Sciatic nerve (tissue), 2 donors: Measurements from ENCODE around the gene ZDHHC17. TPM values are rescaled to one million over a fixed set of nuclear protein-coding genes. Genes with fewer than 3 reads are reported as not detected.
"Not testable (repeated sequence)": the region's sequence is repeated elsewhere in the genome, so short reads cannot be mapped to it uniquely, and the experiment has no call there.

ENCODE experiments used
- ATAC-seq: fragments of 200-7000 bp; cut with Tn5 transposase; one replicate; pipeline ENCODE4 v1.9.1; 2020; ENCODE audit warnings: mild to moderate bottlenecking, moderate library complexity
- DNase-seq: peaks from one replicate; pipeline ENCODE4 v3.0.0-alpha.2; 2020; ENCODE audit warnings: low spot score
- intact Hi-C: fragments of 100-400 bp; cut with DNase I; formaldehyde crosslinking; loops from one replicate; pipeline ENCODE4 v1.14.2; 2022
- total RNA-seq: library from RNA; stranded (reverse); fragmentation: NEBNext Ultra II Directional; extraction: Animal tissue kit (Norgen Biotek cat#: 25700); gene quantifications from one replicate; pipeline ENCODE4 v1.2.1, GENCODE V29; 2021
- donor health status: DM: no; HTN: no; CAD: no.
- donor health status: DM: no; HTN: no; CAD: no.

Gene ZDHHC17
- 67.3 TPM for total RNA-seq

- ATAC-seq (peak; percentile 97), DNase-seq (peak; percentile 95)
- intact Hi-C loops: no loop called here
Observed at GRCh38 chr12:76763746-76764675, at the start of gene ZDHHC17. TSS of gene ZDHHC17 (plus strand) at chr12:76764115. CDS start at chr12:76764237, 122 bp downstream.

DNA sequence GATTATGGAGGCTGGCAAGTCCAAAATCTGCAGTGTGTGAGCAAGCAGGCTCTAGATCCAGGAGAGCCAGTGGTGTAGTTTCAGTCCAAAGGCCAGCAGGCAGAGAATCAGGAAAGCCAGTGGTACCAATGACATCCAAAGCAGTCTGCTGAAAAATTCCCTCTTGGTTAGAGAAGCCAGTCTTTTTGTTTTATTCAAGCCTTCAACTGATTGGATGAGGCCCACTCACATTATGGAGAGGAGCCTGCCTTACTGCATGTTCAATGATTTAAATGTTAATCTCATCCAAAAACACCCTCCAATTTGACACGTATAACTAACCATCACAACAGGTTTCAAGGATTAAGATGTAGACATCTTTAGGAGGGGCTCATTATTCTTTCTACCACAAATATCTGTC is 49.5 kb upstream of the ZDHHC17 start:
- no peak for ATAC-seq
- intact Hi-C loops: no loop called here
- DNase-seq: no peak

GRCh38 chr12:76714861-76715260 is 49.1 kb upstream of the ZDHHC17 start:
- intact Hi-C loops: no loop called here
- DNase-seq (no peak), ATAC-seq (no peak)

DNA sequence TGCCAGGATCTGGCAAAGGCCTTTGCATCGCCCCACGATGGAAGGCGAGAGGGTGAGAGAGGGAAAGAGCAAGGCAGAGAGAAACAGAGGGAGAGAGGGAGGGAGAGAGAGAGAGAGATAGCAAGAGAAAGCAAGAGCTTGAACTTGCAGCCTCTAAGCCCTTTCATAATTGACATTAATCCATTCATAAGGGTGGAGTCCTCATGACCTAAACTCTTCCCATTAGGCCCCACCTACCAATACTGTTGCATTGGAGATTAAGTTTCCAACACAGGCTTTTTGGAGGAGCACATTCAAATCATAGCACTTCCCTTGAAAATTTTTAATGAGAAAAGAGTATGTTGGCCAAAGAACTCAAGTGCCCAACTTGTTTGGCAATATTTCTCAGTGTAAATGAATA is 48.6 kb upstream of the ZDHHC17 start:
- intact Hi-C loops: no loop called here
- no peak for ATAC-seq

GRCh38 chr12:76717314-76717713 is 46.6 kb upstream of the ZDHHC17 start:
- DNase-seq: no peak
- no peak for ATAC-seq
- intact Hi-C loops: no loop called here

More for the DNA sequence above, 48.6 kb upstream of the ZDHHC17 start:
- DNase-seq: no peak

DNA sequence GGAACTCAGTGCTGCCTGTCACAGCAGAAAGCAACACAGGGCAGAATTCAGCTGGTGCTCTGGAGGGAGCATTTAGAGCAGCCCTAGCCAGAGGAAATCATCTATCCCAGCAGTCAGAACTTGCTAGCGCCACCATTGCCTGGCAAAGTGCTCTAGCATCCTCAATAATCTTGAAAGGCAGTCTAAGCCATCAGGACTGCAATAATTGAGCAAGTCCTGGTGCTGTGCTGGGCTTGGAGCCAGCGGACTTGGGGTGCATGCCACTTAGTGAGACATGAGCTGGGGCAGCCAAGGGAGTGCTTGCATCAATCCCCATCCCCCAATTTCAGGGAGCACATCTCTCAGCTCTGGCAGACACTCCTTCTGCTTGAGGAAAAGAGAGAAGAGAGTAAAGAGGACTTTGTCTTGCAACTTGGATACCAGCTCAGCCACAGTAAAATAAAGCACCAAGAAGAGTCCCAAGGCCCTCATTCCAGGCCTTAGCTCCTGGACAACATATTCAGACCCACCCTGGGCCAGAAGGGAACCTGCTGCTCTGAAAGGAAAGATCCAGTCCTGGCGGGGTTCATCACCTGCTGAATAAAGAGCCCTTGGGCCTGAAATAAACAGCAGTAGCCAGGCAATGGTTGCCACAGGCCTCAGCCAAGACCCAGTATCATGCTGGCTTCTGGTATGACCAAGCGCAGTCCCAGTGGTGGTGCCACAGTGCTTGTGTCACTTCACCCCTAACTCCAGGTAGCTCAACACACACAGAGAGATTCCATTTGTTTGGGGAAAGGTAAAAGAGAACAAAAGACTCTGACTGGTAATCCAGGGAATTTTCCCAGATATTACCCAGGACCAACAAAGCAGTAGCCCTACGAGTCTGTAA is 44.5 kb upstream of the ZDHHC17 start:
- DNase-seq: no peak
- no peak for ATAC-seq
- intact Hi-C loops: no loop called here

- DNase-seq: no peak
- intact Hi-C loops: no loop called here
- ATAC-seq: no peak
Observed at GRCh38 chr12:76720068-76720467, 43.8 kb upstream of the ZDHHC17 start.

GRCh38 chr12:76726626-76727025 is 37.3 kb upstream of the ZDHHC17 start:
- no peak for ATAC-seq
- no peak for DNase-seq
- intact Hi-C loops: no loop called here

DNA sequence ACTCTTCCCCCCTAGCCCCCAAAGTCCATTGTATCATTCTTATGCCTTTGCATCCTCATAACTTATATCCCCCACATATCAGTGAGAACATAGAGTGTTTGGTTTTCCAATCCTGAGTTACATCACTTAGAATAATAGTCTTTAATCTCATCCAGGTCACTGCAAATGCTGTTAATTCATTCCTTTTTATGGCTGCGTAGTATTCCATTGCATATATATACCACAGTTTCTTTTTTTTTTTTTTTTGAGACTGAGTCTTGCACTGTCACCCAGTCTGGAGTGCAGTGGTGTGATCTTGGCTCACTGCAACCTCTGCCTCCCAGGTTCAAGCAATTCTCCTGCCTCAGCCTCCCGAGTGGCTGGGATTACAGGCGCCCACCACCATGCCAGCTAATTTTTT is 31.7 kb upstream of the ZDHHC17 start:
- intact Hi-C loops, ATAC-seq, DNase-seq: not testable (repeated sequence)

DNA sequence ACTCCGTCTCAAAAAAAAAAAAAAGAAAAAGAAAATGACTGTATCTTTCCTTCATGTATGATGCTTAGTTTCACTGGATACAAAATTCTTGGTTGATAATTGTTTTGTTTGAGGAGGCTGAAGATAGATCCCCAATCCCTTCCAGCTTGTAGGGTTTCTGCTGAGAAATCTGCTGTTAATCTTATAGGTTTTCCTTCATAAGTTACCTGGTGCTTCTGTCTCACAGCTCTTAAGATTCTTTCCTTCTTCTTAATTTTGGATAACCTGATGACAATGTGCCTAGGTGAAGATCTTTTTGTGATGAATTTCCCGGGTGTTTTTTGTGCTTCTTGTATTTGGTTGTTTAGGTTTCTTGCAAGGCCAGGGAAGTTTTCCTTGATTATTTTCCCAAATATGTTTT is 26.2 kb upstream of the ZDHHC17 start:
- DNase-seq, ATAC-seq, intact Hi-C loops: not testable (repeated sequence)

DNA sequence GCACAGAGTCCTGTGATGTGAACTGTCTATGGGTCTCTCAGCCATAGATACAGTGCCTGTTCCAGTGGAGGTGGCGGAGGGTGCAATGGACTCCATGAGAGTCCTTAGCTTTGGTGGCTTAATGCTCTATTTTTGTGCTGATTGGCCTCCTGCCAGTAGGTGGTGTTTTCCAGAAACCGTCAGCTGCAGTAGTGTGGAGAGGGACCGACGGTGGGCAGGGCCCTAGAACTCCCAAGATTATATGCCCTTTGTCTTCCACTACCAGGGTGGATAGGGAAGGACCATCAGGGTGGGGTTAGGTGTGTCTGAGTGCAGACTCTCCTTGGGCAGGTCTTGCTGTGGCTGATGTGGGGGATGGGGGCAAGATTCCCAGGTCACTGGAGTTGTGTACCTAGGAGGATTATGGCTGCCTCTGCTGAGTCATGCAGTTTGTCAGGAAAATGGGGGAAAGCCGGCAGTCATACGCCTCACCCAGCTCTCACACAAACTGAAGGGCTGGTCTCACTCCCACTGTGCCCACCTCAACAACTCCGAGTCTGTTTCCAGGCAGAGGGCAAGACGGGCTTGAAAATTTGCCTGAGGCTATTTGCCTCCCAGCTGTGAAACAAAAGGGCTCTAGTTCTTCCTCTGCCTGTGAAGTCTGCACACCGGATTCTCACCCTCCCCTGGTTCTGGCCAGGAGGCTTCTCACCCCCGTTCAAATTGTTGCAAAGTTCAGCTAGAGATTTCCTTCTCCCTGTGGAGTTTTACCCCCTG is 24.9 kb upstream of the ZDHHC17 start:
- no peak for DNase-seq
- no peak for ATAC-seq
- intact Hi-C loops: no loop called here

DNA sequence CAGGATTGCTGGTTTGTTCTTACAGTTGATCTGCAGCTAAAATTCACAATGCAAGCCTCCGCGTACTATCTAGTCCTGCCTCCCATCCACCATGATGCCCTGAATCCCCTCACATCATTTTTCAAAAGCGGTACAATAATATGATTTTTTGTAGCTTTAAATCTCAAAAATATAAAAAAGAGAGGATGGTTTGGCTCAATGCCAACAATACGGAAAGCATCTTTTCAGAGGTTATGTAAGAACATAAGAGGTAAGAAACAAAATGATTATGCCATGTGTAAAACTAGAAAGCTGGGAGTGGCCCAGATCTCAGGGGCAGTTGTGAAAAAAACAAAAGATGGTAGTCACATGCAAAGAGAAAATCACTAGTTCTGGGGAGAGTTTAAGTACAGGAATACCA is 24.0 kb upstream of the ZDHHC17 start:
- intact Hi-C loops: no loop called here

GRCh38 chr12:76740501-76740900 is 23.4 kb upstream of the ZDHHC17 start:
- intact Hi-C loops: no loop called here

More for the DNA sequence above, 24.0 kb upstream of the ZDHHC17 start:
- ATAC-seq (no peak), DNase-seq (no peak)

GRCh38 chr12:76745343-76745742 is 18.6 kb upstream of the ZDHHC17 start:
- DNase-seq: no peak
- intact Hi-C loops: no loop called here
- ATAC-seq: no peak

More at GRCh38 chr12:76740501-76740900, 23.4 kb upstream of the ZDHHC17 start:
- ATAC-seq (no peak), DNase-seq (no peak)

DNA sequence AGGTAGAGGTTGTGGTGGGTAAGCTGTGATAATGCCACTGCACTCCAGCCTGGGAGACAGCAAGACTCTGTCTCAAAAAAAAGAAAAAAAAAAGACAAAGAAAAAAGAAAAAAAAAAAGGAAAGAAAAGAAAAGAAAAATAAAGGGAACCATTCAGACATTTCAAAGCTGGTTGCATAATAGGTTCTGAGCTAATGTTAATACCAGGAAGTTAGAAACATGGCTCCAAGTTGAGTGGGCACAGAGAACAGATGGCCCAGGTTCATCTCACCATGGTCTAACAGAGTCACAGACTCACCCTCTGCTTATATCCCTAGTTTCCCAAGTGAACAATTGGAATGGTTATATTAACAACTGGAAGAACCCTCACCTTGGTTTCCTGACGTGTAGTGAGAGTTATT is 17.4 kb upstream of the ZDHHC17 start:
- intact Hi-C loops: no loop called here
- DNase-seq (no peak), ATAC-seq (no peak)

DNA sequence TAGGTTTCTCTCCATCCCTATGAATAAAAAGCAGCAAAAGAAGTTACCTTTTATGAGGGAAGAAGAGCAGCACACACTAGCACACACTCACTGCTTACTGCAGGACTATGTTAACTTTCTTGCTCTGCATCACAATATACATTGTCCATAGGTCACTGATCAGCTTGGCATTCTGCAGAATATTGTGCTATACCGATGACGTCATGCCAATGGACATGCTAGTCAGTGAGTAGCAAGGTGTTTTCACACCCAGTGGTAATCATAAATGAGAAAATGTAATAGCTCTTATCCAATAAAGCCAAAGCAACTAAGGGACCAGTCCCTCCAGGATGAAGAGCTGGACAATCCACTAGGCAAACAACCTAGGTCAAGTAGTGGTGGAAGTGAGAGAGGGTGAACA is 16.7 kb upstream of the ZDHHC17 start:
- no peak for DNase-seq
- intact Hi-C loops: no loop called here
- no peak for ATAC-seq

DNA sequence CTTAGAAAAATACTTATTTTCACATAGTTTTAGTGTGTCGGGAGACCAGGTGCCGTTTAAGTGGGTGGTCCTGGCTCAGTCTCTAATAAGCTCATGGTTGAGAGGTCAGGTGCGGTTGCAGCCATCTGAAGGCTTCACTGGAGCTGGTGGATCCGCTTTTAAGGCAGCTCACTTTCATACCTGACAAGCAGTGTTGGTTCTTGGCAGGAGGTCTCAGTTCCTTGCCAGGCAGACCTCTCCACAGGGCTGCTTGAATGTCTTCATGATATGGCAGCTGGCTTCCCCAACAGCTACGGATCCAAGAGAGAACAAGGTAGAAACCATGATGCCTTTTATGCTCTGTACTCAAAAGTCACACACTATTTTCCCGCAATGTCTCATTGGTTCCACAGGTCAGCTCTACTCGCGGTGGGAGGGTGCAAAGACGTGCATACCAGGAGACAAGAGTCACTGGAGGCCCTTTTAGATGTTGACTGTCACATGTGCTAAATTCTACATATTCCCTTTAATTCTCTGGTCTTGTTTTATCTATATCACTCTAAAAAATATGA is 8.0 kb upstream of the ZDHHC17 start:
- no peak for DNase-seq
- intact Hi-C loops: no loop called here
- ATAC-seq: no peak

DNA sequence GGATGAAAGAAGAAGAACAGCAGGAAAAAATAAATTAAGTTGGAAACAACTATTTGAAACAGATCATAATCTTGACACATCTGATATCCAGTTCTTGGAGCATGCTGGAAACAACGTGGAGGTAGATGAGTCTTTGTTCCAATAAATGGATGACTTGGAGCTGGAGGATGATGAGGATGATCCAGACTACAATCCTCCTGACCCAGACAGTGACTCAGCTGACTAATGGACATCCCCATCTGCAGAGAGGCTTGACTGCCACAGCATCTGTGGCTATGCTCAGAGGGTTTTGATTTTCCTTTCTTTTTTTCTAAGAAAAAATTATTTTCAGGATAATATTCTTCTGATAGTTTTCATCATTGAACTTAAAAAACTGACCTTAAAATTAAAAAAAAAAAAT is 6.2 kb upstream of the ZDHHC17 start:
- intact Hi-C loops: no loop called here
- DNase-seq: no peak
- no peak for ATAC-seq

- no peak for DNase-seq
- ATAC-seq: no peak
- intact Hi-C loops: no loop called here
Observed at GRCh38 chr12:76762601-76762980, 1.3 kb upstream of the ZDHHC17 start.
